Measurements from ENCODE around the gene DRGX.

The DRGX gene

DNA sequence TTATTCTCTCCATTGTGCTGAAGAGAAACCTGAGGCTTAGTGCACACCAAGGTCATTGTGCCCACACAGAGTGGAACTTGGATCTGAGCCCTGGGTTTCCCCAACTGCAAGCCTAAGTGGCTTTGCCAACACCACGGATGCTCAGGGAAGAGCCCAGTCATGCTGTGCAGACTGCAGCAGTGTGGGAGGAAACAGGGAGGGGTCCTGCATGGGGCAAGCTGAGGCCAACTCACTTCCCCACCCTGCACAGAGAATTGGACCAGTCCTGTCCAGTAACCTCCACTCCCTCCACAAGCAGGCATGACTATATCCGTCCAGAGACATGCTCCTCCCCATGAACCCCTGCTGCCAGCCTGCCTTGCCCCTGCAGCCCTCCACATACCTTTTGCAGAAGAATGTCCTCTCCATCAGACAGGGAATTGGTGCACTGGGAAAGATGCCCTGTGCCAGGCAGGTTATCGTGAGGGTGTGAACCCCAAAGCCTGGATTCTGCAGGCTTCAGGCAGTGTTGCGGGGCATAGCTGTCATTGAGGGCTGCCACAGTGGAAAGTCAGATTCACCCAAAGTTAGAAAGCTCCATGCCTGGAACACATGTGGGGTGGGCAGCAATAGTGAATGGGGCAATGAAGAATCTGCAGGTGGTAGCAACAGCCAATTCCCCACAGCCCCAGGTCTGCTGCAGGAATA is 44.9 kb downstream of the DRGX start:
- DNase-seq (ENCODE audit: extremely low read depth, insufficient read length) = no peak
- H3K4me3 ChIP-seq (replicated peaks; ENCODE audit: low read depth, low read length) = no peak overlapping the region
- TF ChIP-seq CTCF (IDR thresholded peaks at IDR 0.05; ENCODE audit: insufficient read depth, low read length, poor library complexity, severe bottlenecking) = no peak

DNA sequence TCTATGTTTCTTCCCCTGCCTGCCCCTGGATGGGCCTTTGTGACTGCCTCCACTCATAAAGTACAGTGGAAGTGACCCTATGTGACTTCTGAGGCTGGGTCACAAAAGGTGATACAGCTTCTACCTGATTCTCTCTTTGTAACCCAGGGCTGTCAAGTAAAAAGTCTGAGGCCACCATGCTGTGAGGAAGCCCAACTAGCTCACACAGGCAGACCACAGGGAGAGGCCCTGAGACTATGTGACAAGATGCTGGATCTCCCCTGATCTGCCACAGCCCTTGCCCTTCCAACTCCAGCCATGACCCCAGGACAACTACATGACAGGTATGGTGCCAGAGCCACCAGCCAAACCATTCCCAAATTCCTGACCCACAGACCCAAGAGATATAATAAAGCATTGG is 45.8 kb downstream of the DRGX start:
- no peaks in the 10 kb centered on the region; the same call in 1 of the 2 replicates for H3K27me3 ChIP-seq (replicated peaks; ENCODE audit: control insufficient read depth, insufficient read depth, low read length)
- no peak overlapping the region for H3K4me3 ChIP-seq (replicated peaks; ENCODE audit: low read depth, low read length)
- no peak for TF ChIP-seq CTCF (IDR thresholded peaks at IDR 0.05; ENCODE audit: insufficient read depth, low read length, poor library complexity, severe bottlenecking)
- no peak for DNase-seq (ENCODE audit: extremely low read depth, insufficient read length)
- H3K36me3 ChIP-seq (ENCODE audit: control insufficient read depth, insufficient read depth, low read length) = no peaks in the 10 kb centered on the region

More for the DNA sequence above, 44.9 kb downstream of the DRGX start:
- Histone ChIP-seq H3K36me3 (ENCODE audit: control insufficient read depth, insufficient read depth, low read length) (no peaks in the 10 kb centered on the region), H3K27me3 (replicated peaks; ENCODE audit: control insufficient read depth, insufficient read depth, low read length) (no peaks in the 10 kb centered on the region; the same call in 1 of the 2 replicates)

DNA sequence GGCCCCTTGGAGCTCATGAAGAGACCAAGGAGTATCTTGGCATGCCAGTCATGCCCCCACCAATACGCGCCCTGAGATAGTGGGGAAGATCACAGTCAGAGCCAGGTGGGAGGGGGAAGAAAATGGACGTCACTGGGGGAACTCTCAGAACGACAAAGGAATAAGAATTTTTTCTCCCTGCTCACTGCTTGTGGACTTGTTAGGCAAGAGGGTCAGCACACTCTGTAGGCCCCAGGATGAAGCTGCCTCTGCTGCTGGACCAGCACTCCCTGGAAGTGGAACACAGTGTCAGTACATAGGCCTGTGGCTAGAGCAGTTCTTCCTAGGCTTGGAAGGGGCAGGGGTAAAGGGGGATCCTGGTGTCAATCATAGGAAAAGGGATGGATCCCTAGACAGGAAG is 46.5 kb downstream of the DRGX start:
- Histone ChIP-seq H3K27me3 (replicated peaks; ENCODE audit: control insufficient read depth, insufficient read depth, low read length) (no peaks in the 10 kb centered on the region; the same call in 1 of the 2 replicates), H3K36me3 (ENCODE audit: control insufficient read depth, insufficient read depth, low read length) (no peaks in the 10 kb centered on the region), H3K4me3 (replicated peaks; ENCODE audit: low read depth, low read length) (no peak overlapping the region)
- no peak for TF ChIP-seq CTCF (IDR thresholded peaks at IDR 0.05; ENCODE audit: insufficient read depth, low read length, poor library complexity, severe bottlenecking)
- no peak for DNase-seq (ENCODE audit: extremely low read depth, insufficient read length)

GRCh38 chr10:49348593-49348992 is 47.3 kb downstream of the DRGX start:
- no peaks in the 10 kb centered on the region for H3K27me3 ChIP-seq (replicated peaks; ENCODE audit: control insufficient read depth, insufficient read depth, low read length)
- no peak for TF ChIP-seq CTCF (IDR thresholded peaks at IDR 0.05; ENCODE audit: insufficient read depth, low read length, poor library complexity, severe bottlenecking)
- no peak overlapping the region for H3K4me3 ChIP-seq (replicated peaks; ENCODE audit: low read depth, low read length)
- DNase-seq (ENCODE audit: extremely low read depth, insufficient read length) = no peak
- no peaks in the 10 kb centered on the region for H3K36me3 ChIP-seq (ENCODE audit: control insufficient read depth, insufficient read depth, low read length)

DNA sequence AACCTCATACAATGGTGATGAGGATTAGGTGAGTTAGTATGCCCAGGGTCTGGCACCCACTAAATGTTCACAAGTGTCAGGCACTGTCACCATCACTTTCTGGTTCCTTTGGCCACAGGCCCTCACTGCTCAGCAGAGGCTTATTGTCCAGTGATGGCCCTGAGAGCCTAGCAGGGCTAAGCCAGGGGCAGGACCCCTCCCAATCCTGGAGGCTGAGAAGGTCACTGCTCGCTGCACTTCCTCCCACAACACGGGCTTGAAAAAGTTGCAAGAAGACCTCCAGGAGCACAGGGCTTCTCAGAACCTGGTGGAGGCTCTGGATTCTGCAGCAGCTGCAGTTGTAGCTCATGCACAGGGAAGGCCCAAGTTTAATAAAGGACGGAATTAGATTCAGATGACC is 48.1 kb downstream of the DRGX start:
- H3K4me3 ChIP-seq (replicated peaks; ENCODE audit: low read depth, low read length) = no peak overlapping the region
- no peaks in the 10 kb centered on the region for H3K36me3 ChIP-seq (ENCODE audit: control insufficient read depth, insufficient read depth, low read length)
- no peak for TF ChIP-seq CTCF (IDR thresholded peaks at IDR 0.05; ENCODE audit: insufficient read depth, low read length, poor library complexity, severe bottlenecking)
- no peak for DNase-seq (ENCODE audit: extremely low read depth, insufficient read length)
- no peaks in the 10 kb centered on the region for H3K27me3 ChIP-seq (replicated peaks; ENCODE audit: control insufficient read depth, insufficient read depth, low read length)

DNA sequence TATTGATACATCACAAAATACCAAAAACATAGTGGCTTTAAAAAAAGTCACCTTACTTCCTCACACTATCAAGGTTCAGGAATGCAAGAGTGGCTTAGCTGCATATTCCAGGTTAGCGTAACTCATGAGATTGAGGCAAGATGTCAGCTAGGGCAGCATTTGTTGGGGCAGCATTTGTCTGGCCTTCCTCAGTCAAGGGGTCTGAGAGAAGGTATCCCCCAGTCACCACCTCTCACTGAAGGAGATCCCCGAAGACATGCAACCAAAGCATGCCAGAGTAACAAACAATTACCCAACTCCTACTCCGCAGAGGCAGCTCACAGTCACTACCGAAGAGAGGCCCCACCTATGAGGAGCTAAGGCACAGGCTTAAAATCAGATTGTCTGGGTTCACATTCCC is 48.5 kb downstream of the DRGX start:
- H3K36me3 ChIP-seq (ENCODE audit: control insufficient read depth, insufficient read depth, low read length) = no peaks in the 10 kb centered on the region
- H3K27me3 ChIP-seq (replicated peaks; ENCODE audit: control insufficient read depth, insufficient read depth, low read length) = no peaks in the 10 kb centered on the region
- H3K4me3 ChIP-seq (replicated peaks; ENCODE audit: low read depth, low read length) = no peak overlapping the region
- no peak for TF ChIP-seq CTCF (IDR thresholded peaks at IDR 0.05; ENCODE audit: insufficient read depth, low read length, poor library complexity, severe bottlenecking)
- no peak for DNase-seq (ENCODE audit: extremely low read depth, insufficient read length)
